GF-D8 (cell line): ENCODE results near the gene SSTR3.
"Not testable (repeated sequence)": the region's sequence is repeated elsewhere in the genome, so short reads cannot be mapped to it uniquely, and the experiment has no call there.

Experiments
- DNase-seq: peaks from one replicate; lab custom pipeline; 2025; lab: John Stamatoyannopoulos, UW

The SSTR3 gene

GRCh38 chr22:37212174-37212906 lies at the start of gene SSTR3:
Gene SSTR3, minus strand, starts transcription at chr22:37212477. Its CDS starts 4,674 bp downstream, at chr22:37207803.
- no peak for DNase-seq

GRCh38 chr22:37260901-37261336 lies 48.6 kb upstream of the SSTR3 start:
- no peak for DNase-seq

DNA sequence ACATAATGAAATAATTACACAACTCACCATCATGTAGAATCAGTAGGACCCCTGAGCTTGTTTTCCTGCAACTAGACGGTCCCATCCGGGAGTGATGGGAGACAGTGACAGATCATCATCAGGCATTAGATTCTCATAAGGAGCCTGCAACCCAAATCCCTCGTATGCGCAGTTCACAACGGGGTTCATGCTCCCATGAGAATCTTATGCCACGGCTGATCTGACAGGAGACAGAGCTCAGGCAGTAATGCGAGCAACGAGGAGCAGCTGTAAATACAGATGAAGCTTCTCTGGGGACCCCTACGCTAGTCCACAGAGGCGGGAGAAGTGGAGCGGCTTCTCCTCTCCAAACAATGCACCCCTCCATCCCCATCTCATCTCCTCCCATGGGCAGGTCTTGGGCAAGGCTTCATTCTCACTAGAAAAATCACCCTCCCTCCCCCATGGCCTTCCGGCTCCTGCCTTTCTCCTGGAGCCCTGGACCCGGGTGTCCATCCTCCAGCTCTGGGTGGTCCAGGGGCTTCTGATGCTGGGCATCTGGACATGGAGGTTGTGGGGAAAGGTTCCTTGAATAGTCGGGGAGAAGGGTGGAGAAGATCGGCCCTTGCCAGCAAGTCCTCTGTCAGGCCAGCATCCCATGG lies 48.0 kb upstream of the SSTR3 start:
- no peak for DNase-seq

- peak; percentile 39 for DNase-seq
These were observed 47.3 kb upstream of the SSTR3 start for GRCh38 chr22:37259540-37260029.

GRCh38 chr22:37258753-37259401 lies 46.6 kb upstream of the SSTR3 start:
- no peak for DNase-seq

DNA sequence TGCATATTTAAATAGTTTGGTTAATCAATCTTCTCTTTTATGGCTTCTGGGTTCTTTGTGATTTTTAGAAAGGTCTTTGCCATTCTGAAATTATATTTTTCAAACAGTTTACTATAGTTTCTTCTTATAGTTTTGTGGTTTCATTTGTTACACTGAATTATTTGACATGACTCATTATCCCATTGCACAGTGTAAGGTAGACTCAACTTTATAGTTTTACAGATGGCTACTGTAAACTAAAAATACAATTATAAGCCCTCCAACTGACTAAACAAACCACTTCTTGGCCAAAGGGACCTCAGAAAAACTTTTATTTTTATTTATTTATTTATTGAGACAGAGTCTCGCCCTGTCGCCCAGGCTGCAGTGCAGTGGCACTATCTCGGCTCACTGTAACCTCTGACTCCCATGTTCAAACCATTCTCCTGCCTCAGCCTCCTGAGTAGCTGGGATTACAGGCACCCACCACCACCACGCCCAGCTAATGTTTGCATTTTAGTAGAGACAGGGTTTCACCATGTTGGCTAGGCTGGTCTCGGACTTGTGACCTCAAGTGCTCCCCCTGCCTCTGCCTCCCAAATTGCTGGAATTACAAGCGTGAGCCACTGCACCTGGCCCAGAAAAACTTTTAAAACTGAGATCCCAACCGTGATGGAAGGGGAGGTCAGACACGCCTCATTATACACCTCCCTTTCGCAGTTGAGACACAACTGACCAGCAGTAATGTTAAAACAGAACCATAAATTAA lies 45.9 kb upstream of the SSTR3 start:
- no peak for DNase-seq

DNA sequence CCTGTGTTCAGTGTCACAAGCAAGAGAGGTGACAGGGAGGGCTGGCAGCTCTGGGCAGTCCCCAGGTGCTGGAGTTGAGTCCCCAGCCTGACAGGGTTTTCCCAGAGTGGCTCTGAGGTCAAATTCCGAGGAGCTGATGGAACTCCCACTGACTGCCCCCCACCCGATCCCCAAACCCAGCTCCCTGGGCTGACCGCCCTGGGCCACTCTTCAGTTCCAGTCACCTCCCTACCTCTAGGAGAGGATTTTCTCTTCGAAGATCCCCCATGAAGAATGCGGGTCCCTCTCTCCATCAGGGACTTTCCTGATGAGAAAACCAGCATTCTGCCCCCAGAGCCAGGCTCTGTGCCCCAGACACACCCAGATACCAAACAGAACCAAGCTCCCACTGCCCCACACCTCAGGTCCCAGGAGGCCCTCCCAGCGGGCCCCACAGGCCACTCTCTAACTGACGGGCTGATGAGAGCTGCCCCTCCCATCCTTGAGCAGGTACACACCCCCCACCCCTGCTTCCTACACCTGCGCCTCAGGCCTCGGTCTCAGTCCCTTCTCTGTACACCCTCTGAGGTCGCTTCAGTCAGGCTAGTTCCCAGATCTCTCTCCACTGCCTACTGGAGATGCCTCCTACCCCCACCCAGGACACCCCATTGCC lies 43.9 kb upstream of the SSTR3 start:
- DNase-seq = no peak

- DNase-seq = no peak
These were observed 43.3 kb upstream of the SSTR3 start for GRCh38 chr22:37255558-37256006.

- no peak for DNase-seq
These were observed 42.6 kb upstream of the SSTR3 start for GRCh38 chr22:37254867-37255233.

GRCh38 chr22:37254209-37254866 lies 42.1 kb upstream of the SSTR3 start:
- DNase-seq = no peak

- no peak for DNase-seq
These were observed 40.9 kb upstream of the SSTR3 start for GRCh38 chr22:37253126-37253660.

GRCh38 chr22:37251836-37252235 lies 39.6 kb upstream of the SSTR3 start:
- not testable (repeated sequence) for DNase-seq

DNA sequence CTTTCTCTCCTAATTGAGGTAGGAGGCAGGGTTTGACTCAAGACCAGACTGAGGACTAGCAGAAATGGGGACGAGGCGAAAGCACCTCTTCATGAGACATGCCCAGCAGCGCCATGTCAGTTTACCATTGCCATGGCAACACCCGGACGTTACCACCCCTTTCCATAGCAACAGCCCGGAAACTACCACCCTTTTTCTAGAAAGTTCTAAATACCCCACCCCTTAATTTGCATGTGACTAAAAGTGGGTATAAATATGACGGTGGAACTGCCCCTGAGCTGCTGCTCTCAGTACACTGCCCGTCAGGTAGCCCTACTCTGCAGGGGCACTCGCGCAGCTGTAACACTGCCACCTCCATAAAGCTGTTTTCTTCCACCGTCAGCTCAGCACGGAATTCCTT lies 37.7 kb upstream of the SSTR3 start:
- DNase-seq = no peak

DNA sequence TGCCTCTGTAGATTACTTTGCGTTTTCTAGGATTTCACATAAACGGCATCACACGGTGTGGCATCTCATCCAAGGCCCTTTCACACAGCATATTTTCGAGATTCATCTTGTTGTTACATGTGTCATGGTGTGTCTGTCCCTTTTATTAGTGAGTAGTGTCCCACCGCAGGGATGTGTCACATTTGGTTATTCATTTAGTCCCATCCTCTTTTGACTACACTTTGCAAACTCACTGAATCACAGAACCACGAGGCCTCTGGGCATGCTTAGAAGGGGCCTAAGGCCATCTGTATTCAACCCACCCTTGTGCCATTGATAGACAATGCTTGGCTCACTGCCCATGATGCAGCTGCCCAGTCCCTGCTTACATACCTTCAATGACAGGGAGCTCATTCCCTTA lies 36.0 kb upstream of the SSTR3 start:
- no peak for DNase-seq

DNA sequence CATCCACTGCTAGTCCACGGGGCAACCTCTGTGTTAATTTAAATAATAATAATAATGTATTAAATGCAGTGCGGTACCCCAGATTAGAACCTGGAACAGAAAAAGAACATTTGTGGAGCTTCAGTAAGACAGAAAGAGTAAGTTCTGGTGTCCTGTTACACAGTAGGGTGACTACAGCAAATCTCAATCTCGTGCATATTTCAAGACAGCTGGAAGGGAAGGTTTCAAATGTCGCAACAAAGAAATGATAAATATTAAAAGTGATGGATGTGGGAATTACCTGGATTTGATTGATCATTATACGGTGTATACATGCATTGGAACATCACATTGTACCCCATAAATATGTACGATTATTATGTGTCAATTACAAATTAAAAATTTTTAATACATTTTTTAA lies 33.5 kb upstream of the SSTR3 start:
- no peak for DNase-seq

- DNase-seq = peak; percentile 79
These were observed 32.8 kb upstream of the SSTR3 start for GRCh38 chr22:37244922-37245722.

DNA sequence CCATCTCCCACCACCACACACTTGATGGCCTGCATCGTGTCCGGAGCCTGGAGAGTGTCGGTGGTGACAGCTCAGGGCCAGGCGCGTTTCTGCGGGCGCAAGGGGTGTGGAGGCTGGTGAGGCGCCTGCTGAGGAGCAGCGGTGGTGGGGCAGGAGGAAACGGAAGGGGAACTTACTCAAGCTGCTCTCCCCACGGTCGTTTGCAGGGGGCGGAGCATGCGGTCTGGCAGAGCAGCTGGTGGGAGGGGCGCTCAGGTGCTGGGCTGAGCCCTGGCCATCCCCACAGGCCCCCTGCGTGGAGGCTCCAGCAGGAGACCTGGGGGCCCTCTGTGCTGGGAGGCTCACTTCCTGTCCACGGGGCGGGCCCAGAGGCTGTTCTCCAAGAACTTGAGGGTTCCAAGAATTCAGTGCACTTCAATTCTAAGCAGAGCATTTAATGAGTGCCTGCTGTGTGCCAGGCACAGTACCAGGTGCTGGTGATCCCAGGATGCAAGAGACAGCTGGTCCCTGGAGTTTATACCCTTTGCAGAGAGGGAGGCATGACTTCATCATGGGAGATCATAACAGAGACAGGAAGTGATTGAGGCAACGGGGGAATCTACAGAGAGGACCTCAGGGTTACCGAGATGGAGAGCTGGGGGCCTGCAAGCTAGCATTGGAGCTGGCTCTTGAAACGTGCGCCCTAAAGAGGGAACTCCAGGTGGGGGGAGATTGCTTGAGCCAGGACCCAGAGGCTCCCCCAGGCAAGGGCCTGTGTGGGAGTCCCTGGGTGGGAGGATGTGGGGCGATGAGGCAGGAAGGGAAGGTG lies 32.0 kb upstream of the SSTR3 start, which contains the start of gene RAC2:
RAC2 (minus strand) TSS at position 156 of the 808 bp plus-strand sequence; CDS start at position 35, 121 bp downstream.
- peak; percentile 99 for DNase-seq

DNA sequence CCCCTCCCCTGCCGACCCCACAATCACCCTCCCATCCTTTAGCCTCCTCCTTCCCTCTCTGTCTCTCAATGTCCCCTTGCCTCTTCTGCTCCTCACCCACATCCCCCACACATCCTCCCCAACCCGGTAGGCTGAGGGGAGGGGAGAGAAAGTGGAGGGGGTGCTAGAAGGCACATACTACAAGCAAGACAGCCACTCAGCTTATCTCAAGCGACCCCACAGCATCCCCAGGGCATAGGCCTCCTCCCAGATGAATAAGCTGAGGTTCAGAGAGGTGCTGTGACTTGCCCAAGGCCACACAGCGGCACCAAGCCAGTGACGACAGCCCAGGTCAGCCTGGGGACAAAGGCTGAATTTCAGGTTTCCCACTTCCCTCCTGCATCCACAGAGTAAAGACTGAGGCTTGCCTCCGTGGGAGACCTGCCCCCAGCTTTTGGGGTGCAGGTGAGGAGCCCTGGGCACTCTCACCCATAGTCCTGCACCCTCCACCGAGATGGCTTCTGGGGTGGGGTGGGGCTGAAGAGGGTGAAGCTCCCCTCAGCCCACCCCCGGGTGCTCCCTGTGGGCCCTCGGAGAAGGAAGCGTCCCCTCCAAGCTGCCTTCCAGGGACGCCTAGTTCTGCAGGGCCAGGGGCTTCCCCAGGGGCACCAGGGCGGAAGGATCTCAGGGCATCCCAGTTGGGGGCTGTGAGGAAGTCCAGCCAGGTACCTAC lies 31.3 kb upstream of the SSTR3 start:
- DNase-seq = no peak
